IPS-20b (cell line): ENCODE measurements around the gene EIPR1.

Experiments
- H3K27ac ChIP-seq: one replicate; pipeline ENCODE4 v1.5.1; 2013; ENCODE audit warnings: low read length
- H3K27me3 ChIP-seq: 2 replicates; pipeline ENCODE4 v1.6.1; 2013; ENCODE audit warnings: mild to moderate bottlenecking, low read length, inconsistent platforms; ENCODE audit not compliant: insufficient read depth
- H3K36me3 ChIP-seq: 2 replicates; pipeline ENCODE4 v1.6.1; 2013; ENCODE audit warnings: low read depth, mild to moderate bottlenecking, inconsistent platforms, low read length, moderate library complexity; ENCODE audit not compliant: insufficient read depth
- H3K4me1 ChIP-seq: 2 replicates; pipeline ENCODE4 v1.6.1; 2013; ENCODE audit warnings: mild to moderate bottlenecking, control low read depth, inconsistent platforms, low read length, moderate library complexity; ENCODE audit not compliant: insufficient read depth
- H3K4me3 ChIP-seq: 2 replicates; pipeline ENCODE4 v1.5.1; 2013; ENCODE audit warnings: mild to moderate bottlenecking, low read length, inconsistent platforms
- H3K9ac ChIP-seq: 2 replicates; pipeline ENCODE4 v1.6.1; 2013; ENCODE audit warnings: low read depth, mild to moderate bottlenecking, inconsistent platforms, low read length, moderate library complexity
- H3K9me3 ChIP-seq: 2 replicates; pipeline ENCODE4 v1.6.1; 2013; ENCODE audit warnings: mild to moderate bottlenecking, low read depth, low read length, inconsistent platforms; ENCODE audit not compliant: insufficient read depth

The EIPR1 gene

DNA sequence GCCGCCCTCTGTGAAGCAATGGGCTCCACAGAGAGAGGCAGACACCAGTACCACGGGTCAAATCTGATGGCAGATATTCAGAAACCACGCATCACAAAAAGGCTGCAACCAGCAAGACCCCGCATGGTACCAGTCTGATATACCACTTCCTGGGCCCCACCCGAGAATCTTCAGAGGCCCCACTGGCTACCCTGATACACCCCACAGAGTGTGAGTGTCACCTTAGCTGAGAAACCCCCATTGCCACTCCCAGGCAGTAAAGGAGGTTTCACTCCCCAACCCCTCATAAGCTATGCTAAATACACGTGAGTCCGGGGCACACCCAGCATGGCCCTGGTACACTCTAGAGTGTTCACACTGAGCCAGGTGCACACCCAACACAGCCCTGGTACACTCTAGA is 160.0 kb downstream of the EIPR1 start:
- peaks cover 8% of the 10 kb centered on the region for H3K36me3 ChIP-seq
- H3K9me3 ChIP-seq = peaks cover 16% of the 10 kb centered on the region
- H3K27ac ChIP-seq = no peak overlapping the region
- H3K27me3 ChIP-seq = no peaks in the 10 kb centered on the region
- H3K4me1 ChIP-seq = no peaks in the 10 kb centered on the region
- H3K9ac ChIP-seq = no peak overlapping the region
- no peak overlapping the region for H3K4me3 ChIP-seq

DNA sequence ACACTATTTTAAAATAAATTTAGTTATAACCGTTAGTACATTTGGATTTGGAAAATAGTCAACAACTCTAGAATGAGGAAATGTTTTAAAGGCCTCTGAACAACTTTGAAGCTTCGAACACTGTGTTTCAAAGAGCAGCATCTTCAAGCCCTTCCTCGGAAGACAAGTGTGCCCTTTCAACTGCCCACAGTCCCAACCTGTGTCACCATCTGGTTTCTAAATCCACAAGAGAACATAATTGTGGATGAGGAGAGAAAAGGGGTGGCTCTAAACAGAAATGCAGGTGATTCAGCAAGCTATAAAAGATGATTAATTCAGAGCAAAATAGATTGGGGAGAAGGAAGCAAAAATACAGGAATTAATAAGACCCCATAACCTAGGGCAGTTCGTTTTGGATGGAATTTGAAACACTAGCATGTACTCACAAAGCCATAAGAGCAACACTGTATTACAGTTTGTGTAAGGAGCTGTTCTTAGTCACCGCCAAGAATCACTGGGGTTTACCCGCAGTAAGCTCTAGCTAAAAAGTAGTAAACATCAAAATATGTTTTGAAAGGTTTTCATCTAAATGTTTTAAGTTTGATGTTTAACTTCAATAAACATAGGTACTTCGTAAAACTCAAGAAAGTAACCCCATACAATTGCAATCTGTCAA is 160.7 kb downstream of the EIPR1 start:
- no peaks in the 10 kb centered on the region for H3K27me3 ChIP-seq
- H3K4me1 ChIP-seq = no peaks in the 10 kb centered on the region
- H3K9ac ChIP-seq = no peak overlapping the region
- H3K27ac ChIP-seq = no peak overlapping the region
- H3K4me3 ChIP-seq = no peak overlapping the region
- peaks cover 8% of the 10 kb centered on the region for H3K36me3 ChIP-seq
- H3K9me3 ChIP-seq = peaks cover 16% of the 10 kb centered on the region

DNA sequence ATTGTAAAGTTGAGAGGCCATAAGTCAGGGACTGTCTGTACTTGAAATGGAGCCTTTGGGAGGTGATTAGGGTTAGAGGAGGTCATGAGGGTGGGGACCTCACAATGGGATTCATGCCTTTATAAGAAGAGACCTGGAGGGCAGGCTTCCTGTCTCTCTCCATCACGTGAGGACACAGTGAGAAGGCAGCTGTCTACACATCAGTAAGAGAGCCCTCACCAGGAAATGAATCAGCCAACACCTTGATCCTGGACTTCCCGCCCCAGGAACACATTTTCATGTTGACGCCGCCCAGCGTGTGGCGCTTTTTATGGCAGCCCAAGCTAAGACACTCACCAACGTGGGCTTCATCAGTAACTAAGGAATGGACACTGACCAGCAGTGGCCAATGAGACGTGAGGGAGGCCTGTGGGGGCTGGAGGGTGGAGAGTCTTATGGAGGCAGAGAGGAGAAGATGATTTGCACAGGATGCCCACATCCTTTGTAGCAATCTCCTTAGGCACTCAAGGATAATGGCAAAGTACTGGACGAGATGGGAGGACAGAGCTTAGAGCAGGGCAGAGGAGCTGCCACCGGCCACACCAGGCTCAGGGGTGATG is 162.7 kb downstream of the EIPR1 start:
- Histone ChIP-seq H3K9ac (no peak overlapping the region), H3K27ac (no peak overlapping the region), H3K4me3 (no peak overlapping the region), H3K4me1 (no peaks in the 10 kb centered on the region), H3K36me3 (no peaks in the 10 kb centered on the region), H3K27me3 (no peaks in the 10 kb centered on the region), H3K9me3 (peaks cover 6% of the 10 kb centered on the region)

DNA sequence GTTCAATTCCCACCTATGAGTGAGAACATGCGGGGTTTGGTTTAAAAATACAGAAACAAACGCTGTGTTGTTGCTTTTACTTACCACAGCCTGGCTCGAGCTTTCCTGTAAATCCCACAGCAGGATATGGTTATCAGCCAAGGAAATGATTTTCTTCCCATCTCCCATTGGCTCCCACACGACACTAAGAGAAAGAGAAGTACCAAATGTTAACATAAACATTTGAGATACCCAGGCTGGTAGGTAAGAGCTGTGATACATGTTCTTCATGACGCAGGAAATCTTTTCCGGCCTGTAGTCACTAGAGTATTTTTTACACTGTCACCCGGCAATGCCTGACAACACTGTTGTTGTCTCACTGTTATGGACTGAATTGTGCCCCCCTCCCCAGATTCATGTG is 163.6 kb downstream of the EIPR1 start:
- H3K36me3 ChIP-seq = no peaks in the 10 kb centered on the region
- no peaks in the 10 kb centered on the region for H3K4me1 ChIP-seq
- no peak overlapping the region for H3K27ac ChIP-seq
- no peak overlapping the region for H3K4me3 ChIP-seq
- no peaks in the 10 kb centered on the region for H3K9me3 ChIP-seq
- no peak overlapping the region for H3K9ac ChIP-seq
- H3K27me3 ChIP-seq = no peaks in the 10 kb centered on the region

DNA sequence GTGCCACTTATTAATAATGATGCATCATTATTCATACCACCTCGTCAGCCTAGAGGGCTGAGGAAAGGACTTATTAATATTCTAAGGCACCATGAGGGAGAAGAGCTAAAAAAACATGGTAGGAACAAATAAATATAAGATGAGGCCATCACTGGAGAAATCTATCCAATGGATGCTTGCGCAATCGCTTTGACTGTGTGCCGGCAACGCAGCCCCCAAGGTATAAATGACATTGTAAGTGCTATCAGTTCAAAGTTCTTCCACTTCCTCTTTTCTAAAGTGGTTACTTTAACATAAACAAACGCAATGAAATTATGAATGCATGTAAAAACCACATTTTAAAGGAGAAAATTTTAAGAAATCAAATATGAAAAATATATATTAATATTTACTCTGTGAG is 164.6 kb downstream of the EIPR1 start:
- H3K4me3 ChIP-seq = no peak overlapping the region
- H3K27ac ChIP-seq = no peak overlapping the region
- no peaks in the 10 kb centered on the region for H3K27me3 ChIP-seq
- no peaks in the 10 kb centered on the region for H3K9me3 ChIP-seq
- H3K36me3 ChIP-seq = no peaks in the 10 kb centered on the region
- no peak overlapping the region for H3K9ac ChIP-seq
- H3K4me1 ChIP-seq = no peaks in the 10 kb centered on the region

DNA sequence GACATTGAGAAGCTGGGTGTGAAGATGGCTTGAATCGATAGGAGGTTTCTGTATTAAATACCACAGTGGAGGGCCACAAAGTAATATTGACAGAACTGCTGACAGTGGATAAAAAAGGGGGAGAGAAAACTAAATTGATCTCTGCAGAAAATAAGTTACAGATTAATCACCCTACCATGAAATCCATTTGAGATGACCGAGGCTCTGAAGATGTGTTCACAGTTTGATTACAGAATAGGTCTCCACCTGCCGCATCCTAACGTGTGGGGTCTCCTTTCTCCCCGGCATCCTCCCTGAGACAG is 165.6 kb downstream of the EIPR1 start:
- Histone ChIP-seq H3K4me1 (no peaks in the 10 kb centered on the region), H3K9me3 (no peaks in the 10 kb centered on the region)

DNA sequence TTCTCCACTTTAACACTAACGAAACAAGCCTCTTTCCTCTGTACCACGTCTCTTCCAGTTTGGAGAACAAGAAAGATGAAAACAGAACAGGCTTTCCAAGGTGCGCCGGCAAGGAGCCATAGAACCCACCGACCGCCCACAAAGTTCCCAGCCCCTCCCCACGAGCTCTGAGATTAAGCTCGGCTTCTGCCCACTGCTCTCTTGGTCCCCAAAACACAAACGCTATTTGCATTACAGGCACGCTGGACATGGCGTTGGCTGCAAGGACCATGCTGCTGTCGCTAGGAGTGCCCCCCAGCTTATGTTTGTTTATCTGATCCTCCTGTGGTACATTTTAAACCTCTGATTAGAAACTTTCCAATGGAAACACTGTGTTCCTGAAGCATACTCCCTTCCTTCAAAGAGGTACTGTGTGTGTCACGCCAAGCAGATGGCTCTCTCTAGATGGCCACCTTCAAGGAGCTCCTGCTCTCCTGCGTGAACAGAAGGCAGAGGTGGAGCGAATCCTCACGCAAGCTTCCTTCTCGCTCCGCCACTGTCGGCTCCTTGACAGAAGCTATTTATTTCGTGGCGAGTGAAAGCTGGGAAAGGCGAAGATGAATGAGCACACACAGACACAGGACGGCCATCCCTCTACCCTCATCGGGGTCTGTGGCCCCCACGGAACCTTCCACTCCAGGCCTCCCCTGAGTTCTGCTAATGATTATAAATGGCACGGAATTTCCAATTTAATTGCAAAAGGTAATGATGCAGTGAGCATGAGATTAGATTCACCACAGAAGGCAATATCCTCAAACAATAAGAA is 166.2 kb downstream of the EIPR1 start:
- Histone ChIP-seq H3K27ac (no peak overlapping the region), H3K36me3 (no peaks in the 10 kb centered on the region), H3K4me3 (no peak overlapping the region), H3K9me3 (no peaks in the 10 kb centered on the region), H3K27me3 (no peaks in the 10 kb centered on the region), H3K9ac (no peak overlapping the region), H3K4me1 (no peaks in the 10 kb centered on the region)

More for the DNA sequence above, 165.6 kb downstream of the EIPR1 start:
- Histone ChIP-seq H3K9ac (no peak overlapping the region), H3K36me3 (no peaks in the 10 kb centered on the region), H3K4me3 (no peak overlapping the region), H3K27ac (no peak overlapping the region), H3K27me3 (no peaks in the 10 kb centered on the region)

DNA sequence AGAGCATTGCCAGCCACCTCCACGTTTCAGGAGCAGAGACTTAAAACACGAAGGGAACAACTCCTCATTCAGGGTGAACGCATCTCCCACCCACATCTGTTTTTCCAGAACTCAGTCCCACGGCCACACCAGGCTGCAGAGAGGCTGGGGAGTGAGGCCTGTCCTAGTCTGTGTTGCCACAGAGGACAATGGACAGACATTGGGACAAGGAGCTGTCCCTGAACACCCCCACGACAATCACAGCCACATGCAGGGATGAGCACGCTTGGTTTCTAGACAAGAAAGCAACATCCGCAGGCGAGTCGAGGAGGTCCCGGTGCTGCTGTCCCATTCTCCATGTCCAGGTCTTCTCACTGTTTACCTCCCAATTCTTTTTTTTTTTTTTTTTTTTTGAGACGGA is 167.4 kb downstream of the EIPR1 start:
- no peaks in the 10 kb centered on the region for H3K4me1 ChIP-seq
- no peak overlapping the region for H3K4me3 ChIP-seq
- no peaks in the 10 kb centered on the region for H3K9me3 ChIP-seq
- H3K27me3 ChIP-seq = no peaks in the 10 kb centered on the region
- H3K36me3 ChIP-seq = no peaks in the 10 kb centered on the region
- no peak overlapping the region for H3K27ac ChIP-seq
- H3K9ac ChIP-seq = no peak overlapping the region

DNA sequence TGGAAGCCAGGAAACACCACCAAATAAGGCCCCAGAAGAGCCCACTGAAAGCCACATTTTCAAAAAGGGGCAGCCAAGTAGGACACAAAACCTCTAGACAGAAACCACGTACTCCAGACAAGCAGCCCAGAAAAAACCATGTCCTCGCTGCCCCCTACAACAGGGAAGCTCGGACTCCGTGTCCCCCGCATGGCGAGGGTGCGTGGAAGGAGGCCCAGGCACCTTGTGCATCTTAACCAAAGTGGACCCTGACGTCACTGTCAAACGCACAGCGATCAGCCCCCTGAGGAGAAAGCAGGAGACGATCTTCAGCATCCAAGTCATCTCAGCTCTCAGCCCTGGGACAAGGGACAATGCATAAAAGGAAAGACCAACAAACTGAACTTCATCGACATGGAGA is 168.4 kb downstream of the EIPR1 start:
- Histone ChIP-seq H3K9ac (no peak overlapping the region), H3K27ac (no peak overlapping the region), H3K9me3 (no peaks in the 10 kb centered on the region), H3K27me3 (no peaks in the 10 kb centered on the region), H3K4me3 (no peak overlapping the region), H3K36me3 (no peaks in the 10 kb centered on the region), H3K4me1 (no peaks in the 10 kb centered on the region)

DNA sequence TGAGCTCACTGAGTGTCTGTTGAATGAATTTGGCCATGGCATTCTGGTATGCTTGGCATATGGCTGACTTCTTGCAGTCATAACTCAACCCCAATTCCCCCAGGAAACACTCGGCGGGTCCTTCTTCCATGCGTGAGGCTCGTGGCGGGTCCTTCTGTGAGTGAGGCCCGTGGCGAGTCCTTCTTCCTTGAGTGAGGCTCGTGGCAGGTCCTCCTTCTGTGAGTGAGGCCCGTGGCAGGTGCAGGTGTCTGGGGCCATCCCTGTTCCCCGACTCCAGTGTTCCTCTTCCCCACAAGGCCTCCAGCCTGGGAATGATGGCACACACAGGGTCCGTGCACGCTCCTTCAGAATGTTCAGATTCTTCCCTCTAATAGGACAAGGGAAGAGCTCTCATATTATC is 169.0 kb downstream of the EIPR1 start:
- Histone ChIP-seq H3K4me1 (no peaks in the 10 kb centered on the region), H3K9ac (no peak overlapping the region), H3K9me3 (no peaks in the 10 kb centered on the region), H3K4me3 (no peak overlapping the region), H3K36me3 (no peaks in the 10 kb centered on the region), H3K27me3 (no peaks in the 10 kb centered on the region), H3K27ac (no peak overlapping the region)

DNA sequence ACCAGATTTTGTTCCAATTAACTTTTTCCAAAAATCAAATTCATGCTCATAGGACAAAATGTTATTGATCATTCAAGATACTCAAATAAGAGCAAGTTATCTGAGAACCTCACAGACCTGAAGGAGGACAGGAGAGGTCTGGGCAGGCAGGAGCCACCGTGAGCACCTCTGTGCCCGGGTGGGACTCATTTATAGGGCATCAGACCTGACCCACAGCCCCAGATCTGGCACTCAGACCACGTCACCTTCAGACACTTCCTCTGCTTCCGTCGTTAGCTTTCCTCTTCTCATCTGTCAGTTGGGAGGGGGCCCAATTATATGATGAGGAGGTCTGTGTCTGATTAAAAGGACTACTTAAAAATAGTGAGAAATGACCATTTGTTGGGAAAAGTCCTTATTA is 169.4 kb downstream of the EIPR1 start:
- Histone ChIP-seq H3K36me3 (no peaks in the 10 kb centered on the region), H3K4me1 (no peaks in the 10 kb centered on the region), H3K27ac (no peak overlapping the region), H3K4me3 (no peak overlapping the region), H3K27me3 (no peaks in the 10 kb centered on the region), H3K9me3 (no peaks in the 10 kb centered on the region), H3K9ac (no peak overlapping the region)

DNA sequence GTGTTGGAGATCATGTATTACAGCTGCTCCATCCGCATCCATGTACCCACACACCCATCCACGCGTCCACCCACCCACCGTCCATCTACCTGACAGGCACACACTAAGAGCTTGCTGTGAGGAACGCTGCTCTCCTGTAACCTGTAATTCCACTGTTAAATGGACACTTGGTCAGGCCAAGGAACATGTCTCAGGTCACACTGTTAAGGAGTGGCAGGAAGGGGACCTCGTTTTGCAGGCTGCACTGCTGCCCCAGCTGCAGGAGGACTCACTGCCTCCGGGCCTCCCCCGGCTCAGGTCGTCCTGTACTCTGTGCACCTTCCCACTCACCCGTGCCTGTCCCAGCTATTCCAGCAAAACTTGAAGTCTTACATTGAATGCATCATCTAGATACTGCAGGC is 170.5 kb downstream of the EIPR1 start:
- Histone ChIP-seq H3K36me3 (no peaks in the 10 kb centered on the region), H3K27me3 (no peaks in the 10 kb centered on the region), H3K9me3 (no peaks in the 10 kb centered on the region), H3K9ac (no peak overlapping the region), H3K4me3 (no peak overlapping the region), H3K4me1 (no peaks in the 10 kb centered on the region), H3K27ac (no peak overlapping the region)
